Neural crest cell (in vitro differentiated cells): ENCODE results near the gene TIPIN. TPM values are rescaled to one million over a fixed set of nuclear protein-coding genes. Genes with fewer than 3 reads are reported as not detected.

Source experiments
- DNase-seq: peaks from one replicate; pipeline ENCODE4 v3.0.0; 2021; ENCODE audit warnings: low read depth, mixed read lengths, low spot score
- H3K27ac Mint-ChIP-seq: one replicate; pipeline ENCODE4 v1.8.0; 2021; ENCODE audit warnings: mild to moderate bottlenecking, mixed read lengths; ENCODE audit not compliant: unreplicated experiment
- H3K27me3 Mint-ChIP-seq: 2 replicates; pipeline ENCODE4 v1.8.0; 2021; ENCODE audit warnings: low read depth, mild to moderate bottlenecking, mixed read lengths
- H3K36me3 Mint-ChIP-seq: 2 replicates; pipeline ENCODE4 v1.8.0; 2021; ENCODE audit warnings: low read depth, mild to moderate bottlenecking, mixed read lengths
- H3K4me1 Mint-ChIP-seq: 2 replicates; pipeline ENCODE4 v1.8.0; 2021; ENCODE audit warnings: mixed read lengths
- H3K4me3 Mint-ChIP-seq: one replicate; pipeline ENCODE4 v1.8.0; 2021; ENCODE audit warnings: mild to moderate bottlenecking, mixed read lengths
- H3K9me3 Mint-ChIP-seq: 2 replicates; pipeline ENCODE4 v1.8.0; 2021; ENCODE audit warnings: mixed read lengths
- total RNA-seq: library from RNA; stranded (reverse); gene quantifications from 2 replicates; pipeline ENCODE4 v1.2.1, GENCODE V29; 2021
- TF ChIP-seq, protein P1 (sequence below): fragments of 200-600 bp; sonication (generic); conservative IDR thresholded peaks from 2 replicates; pipeline ENCODE4 v1.5.0; 2021; ENCODE audit warnings: antibody characterized with exemption, mild to moderate bottlenecking

TIPIN gene
- total RNA-seq, 1 donor from 2014 or later, result 23.4 TPM

GRCh38 chr15:66294157-66294931 lies 62.1 kb downstream of the TIPIN start:
- peaks cover 46% of the 10 kb centered on the region for H3K4me1 Mint-ChIP-seq
- peaks cover 5% of the 10 kb centered on the region for H3K36me3 Mint-ChIP-seq
- H3K4me3 Mint-ChIP-seq, result peak overlapping the region; percentile 91
- H3K9me3 Mint-ChIP-seq, result no peaks in the 10 kb centered on the region
- TF ChIP-seq, protein P1, sequence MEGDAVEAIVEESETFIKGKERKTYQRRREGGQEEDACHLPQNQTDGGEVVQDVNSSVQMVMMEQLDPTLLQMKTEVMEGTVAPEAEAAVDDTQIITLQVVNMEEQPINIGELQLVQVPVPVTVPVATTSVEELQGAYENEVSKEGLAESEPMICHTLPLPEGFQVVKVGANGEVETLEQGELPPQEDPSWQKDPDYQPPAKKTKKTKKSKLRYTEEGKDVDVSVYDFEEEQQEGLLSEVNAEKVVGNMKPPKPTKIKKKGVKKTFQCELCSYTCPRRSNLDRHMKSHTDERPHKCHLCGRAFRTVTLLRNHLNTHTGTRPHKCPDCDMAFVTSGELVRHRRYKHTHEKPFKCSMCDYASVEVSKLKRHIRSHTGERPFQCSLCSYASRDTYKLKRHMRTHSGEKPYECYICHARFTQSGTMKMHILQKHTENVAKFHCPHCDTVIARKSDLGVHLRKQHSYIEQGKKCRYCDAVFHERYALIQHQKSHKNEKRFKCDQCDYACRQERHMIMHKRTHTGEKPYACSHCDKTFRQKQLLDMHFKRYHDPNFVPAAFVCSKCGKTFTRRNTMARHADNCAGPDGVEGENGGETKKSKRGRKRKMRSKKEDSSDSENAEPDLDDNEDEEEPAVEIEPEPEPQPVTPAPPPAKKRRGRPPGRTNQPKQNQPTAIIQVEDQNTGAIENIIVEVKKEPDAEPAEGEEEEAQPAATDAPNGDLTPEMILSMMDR, result no peak
- H3K27ac Mint-ChIP-seq, result peak overlapping the region; percentile 96
- DNase-seq, result no peak
- no peaks in the 10 kb centered on the region for H3K27me3 Mint-ChIP-seq

- DNase-seq, result peak; percentile 52
- Mint-ChIP-seq H3K36me3 (peaks cover 3% of the 10 kb centered on the region), H3K4me3 (peak within 1 kb of the TSS; percentile 91), H3K9me3 (no peaks in the 10 kb centered on the region), H3K27me3 (no peaks in the 10 kb centered on the region), H3K4me1 (peaks cover 44% of the 10 kb centered on the region), H3K27ac (peak within 1 kb of the TSS; percentile 96)
- TF ChIP-seq, protein P1, result no peak
These were observed 62.9 kb downstream of the TIPIN start, which contains the start of gene DIS3L for GRCh38 chr15:66293419-66294156. DIS3L (plus strand) TSS chr15:66293568; CDS start chr15:66293597, 29 bp downstream.

- H3K27me3 Mint-ChIP-seq, result no peaks in the 10 kb centered on the region
- peak overlapping the region; percentile 91 for H3K4me3 Mint-ChIP-seq
- peaks cover 43% of the 10 kb centered on the region for H3K4me1 Mint-ChIP-seq
- H3K36me3 Mint-ChIP-seq, result peaks cover 2% of the 10 kb centered on the region
- no peak for DNase-seq
- TF ChIP-seq, protein P1, result no peak
- H3K27ac Mint-ChIP-seq, result peak overlapping the region; percentile 95
- no peaks in the 10 kb centered on the region for H3K9me3 Mint-ChIP-seq
These were observed 63.7 kb downstream of the TIPIN start for GRCh38 chr15:66292571-66293418.

DNA sequence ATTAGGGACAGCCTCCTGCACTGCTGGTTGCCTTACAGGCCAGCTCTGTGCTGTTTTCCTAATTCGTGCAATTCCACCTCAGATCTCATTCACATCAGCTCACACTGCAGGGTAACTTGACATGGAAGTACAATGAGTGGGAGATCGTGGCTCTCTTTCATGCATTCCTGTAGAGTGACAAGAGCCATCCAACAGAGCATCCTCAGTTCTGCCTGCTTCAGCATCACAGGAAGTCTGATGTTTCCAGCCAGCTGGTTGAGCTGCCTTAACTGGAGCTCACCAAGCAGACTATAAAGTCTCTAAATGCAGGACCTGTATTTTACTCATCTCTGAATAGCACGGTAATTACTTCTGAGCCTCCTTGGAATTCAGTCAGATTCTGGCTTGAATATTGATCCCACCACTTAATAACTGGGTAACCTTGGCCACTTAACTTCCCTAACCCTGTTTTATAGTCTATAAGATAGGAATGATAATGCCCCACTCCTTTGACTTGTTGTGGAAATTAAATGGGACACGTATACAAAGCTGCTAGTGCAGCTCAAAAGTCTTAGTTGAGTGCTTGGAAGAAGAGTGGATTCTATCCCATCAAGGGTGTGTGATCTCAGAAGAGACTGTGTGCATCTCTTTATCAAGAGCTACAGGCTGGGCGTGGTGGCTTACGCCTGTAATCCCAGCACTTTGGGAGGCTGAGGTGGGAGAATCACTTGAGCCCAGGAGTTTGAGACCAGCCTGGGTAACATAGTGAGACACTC lies 64.5 kb downstream of the TIPIN start:
- Mint-ChIP-seq H3K4me3 (peak overlapping the region; percentile 91), H3K36me3 (no peaks in the 10 kb centered on the region), H3K27me3 (no peaks in the 10 kb centered on the region), H3K9me3 (no peaks in the 10 kb centered on the region), H3K4me1 (peaks cover 43% of the 10 kb centered on the region), H3K27ac (peak overlapping the region; percentile 95)
- DNase-seq, result no peak
- TF ChIP-seq, protein P1, result no peak
